Mesodermal cell (in vitro differentiated cells): Measurements from ENCODE around the gene TCF25.

Experiments used
- H3K27ac ChIP-seq: 2 replicates; pipeline ENCODE4 v1.7.0; 2013; ENCODE audit warnings: mild to moderate bottlenecking, low read depth, low read length, moderate library complexity; ENCODE audit not compliant: severe bottlenecking
- H3K36me3 ChIP-seq: 2 replicates; pipeline ENCODE4 v1.7.1; 2013; ENCODE audit warnings: mild to moderate bottlenecking, low read length, moderate library complexity; ENCODE audit not compliant: control insufficient read depth, insufficient read depth
- H3K4me1 ChIP-seq: one replicate; pipeline ENCODE4 v1.7.1; 2013; ENCODE audit warnings: mild to moderate bottlenecking, low read length; ENCODE audit not compliant: insufficient read depth, control insufficient read depth, poor library complexity, severe bottlenecking
- H3K4me3 ChIP-seq: 2 replicates; pipeline ENCODE4 v1.7.0; 2013; ENCODE audit warnings: low read length, control low read depth, mild to moderate bottlenecking; ENCODE audit not compliant: insufficient read depth, poor library complexity, severe bottlenecking; ENCODE audit errors: extremely low read depth
- H3K9me3 ChIP-seq: 2 replicates; pipeline ENCODE4 v1.7.1; 2013; ENCODE audit warnings: mild to moderate bottlenecking, low read length, moderate library complexity; ENCODE audit not compliant: control insufficient read depth
- WGBS, 2 experiments: methylation state at CpG; one replicate each; pipeline ENCODE4 v1.1.5; 2013; ENCODE audit warnings: missing lambda C conversion rate in 2 of 2; ENCODE audit not compliant: insufficient coverage in 2 of 2; 5-methylcytosine and 5-hydroxymethylcytosine counted together

The TCF25 gene

DNA sequence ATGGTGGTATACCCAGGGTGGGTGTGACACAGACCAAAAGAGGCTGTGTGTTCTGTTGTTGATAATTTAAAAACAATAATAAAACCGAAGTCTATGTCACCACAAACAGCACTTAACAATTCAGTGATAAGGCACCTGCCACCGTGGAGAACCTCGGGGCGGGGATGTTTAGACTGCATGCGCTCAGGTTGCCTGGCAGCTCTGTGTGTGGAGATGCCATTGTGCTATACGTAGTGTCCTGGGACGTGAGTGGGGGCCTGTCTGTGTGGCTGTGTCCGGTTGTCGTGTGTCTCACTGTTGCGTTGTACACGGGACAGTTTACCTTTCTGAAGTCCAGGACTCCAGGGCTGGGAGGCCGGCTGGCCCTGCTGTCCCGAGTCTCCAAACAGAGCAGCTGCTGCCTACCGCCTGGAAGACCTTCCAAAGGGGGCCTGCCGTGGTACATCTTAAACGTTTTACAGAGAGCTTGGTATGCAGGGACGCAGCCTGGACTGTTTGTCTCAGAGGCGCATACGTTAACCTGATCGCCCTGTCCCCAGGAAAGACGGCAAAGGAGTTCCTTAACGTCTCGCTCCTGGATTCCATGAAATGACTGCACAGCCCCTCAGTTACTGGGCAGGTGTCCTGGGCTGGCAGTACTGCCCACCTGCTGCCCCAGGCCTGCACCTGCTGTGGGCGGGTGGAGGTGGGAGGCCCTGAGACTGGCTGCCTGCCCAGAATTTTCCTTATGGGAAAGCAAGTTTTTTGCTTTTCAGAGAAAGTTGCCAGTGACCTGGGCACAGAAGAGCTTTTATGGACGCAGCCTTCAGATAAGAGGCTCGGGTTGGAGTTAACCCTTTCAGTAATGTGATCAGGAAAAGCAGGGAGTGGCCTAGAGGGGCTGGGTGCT lies 26.1 kb upstream of the TCF25 start:
- H3K27ac ChIP-seq: no peak overlapping the region
- no peaks in the 10 kb centered on the region for H3K36me3 ChIP-seq
- whole genome bisulfite sequencing, 2 experiments: 84 to 90% methylated on average over 20 to 25 of the region's 26 CpGs
- no peaks in the 10 kb centered on the region for H3K9me3 ChIP-seq
- H3K4me3 ChIP-seq: no peak overlapping the region
- H3K4me1 ChIP-seq: peaks cover 10% of the 10 kb centered on the region

GRCh38 chr16:89847940-89848297 lies 25.5 kb upstream of the TCF25 start:
- WGBS, 2 experiments: 82 to 87% methylated on average over 6 to 14 of the region's 14 CpGs
- Histone ChIP-seq H3K4me3 (no peak overlapping the region), H3K4me1 (peaks cover 5% of the 10 kb centered on the region), H3K27ac (no peak overlapping the region), H3K36me3 (no peaks in the 10 kb centered on the region), H3K9me3 (no peaks in the 10 kb centered on the region)

DNA sequence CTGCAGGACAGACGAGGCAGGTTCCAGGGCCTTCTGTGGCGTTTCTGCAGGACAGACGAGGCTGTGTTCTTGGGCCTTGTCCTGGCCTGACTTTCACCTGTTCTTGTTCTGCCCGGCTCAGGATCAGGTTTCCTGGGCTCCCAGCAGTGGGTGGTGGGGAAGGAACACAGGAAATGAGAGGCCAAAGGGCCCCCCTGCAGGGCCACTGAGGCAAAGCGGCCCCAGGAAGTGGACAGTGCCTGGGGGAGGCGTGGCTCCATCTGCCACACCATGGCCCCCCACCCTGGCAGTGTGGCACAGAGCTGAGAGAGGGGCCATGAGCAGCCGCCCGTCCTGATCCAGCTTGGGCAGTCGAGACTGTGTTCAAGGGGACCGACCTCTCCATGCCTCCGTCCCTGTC lies 24.4 kb upstream of the TCF25 start:
- H3K36me3 ChIP-seq: no peaks in the 10 kb centered on the region
- WGBS, 2 experiments: 91 to 92% methylated on average over 8 to 9 of the region's 11 CpGs
- H3K4me1 ChIP-seq: peaks cover 4% of the 10 kb centered on the region
- H3K27ac ChIP-seq: no peak overlapping the region
- no peak overlapping the region for H3K4me3 ChIP-seq
- H3K9me3 ChIP-seq: no peaks in the 10 kb centered on the region

DNA sequence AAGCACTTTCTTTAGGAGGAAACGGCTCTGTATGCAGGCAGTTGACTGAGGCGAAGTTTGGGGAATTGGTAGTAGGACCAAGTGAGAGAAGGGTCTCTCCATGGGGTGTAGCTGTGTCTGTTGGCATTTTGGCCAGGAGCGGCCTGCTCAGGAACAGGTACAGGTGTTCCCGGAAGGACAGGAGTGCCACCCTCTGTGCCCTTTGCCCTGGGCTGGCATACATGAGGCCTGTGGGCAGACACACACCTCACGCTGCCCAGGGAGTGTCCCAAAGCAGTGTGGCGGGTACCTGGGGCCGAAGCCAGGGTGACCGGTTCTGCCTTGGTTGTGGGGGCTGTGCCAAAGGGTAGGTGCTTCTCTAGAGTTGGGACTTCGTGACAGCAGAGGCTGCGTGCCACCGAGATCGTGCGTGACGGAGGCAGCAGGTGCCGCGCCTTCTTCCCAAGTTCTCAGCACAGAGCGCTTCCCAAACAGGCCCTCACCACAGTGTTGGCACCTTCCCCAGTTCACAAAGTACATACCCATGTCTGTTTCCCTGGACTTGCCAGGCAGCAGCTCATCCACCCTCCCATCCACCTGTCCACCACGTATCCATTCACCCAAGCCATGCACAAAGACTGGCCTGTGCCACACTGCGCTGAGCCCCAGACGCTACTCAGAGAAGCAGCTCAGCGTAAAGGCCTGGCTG lies 19.9 kb upstream of the TCF25 start:
- WGBS, 2 experiments: 92 to 97% methylated on average over 19 to 20 of the region's 21 CpGs
- H3K27ac ChIP-seq: no peak overlapping the region
- H3K4me1 ChIP-seq: no peaks in the 10 kb centered on the region
- no peaks in the 10 kb centered on the region for H3K36me3 ChIP-seq
- H3K9me3 ChIP-seq: no peaks in the 10 kb centered on the region
- no peak overlapping the region for H3K4me3 ChIP-seq

GRCh38 chr16:89855301-89855945 lies 18.0 kb upstream of the TCF25 start:
- H3K9me3 ChIP-seq: no peaks in the 10 kb centered on the region
- no peak overlapping the region for H3K4me3 ChIP-seq
- H3K36me3 ChIP-seq: no peaks in the 10 kb centered on the region
- no peak overlapping the region for H3K27ac ChIP-seq
- 95% methylated on average over 24 of the region's 26 CpGs for WGBS, 2 experiments
- no peaks in the 10 kb centered on the region for H3K4me1 ChIP-seq

DNA sequence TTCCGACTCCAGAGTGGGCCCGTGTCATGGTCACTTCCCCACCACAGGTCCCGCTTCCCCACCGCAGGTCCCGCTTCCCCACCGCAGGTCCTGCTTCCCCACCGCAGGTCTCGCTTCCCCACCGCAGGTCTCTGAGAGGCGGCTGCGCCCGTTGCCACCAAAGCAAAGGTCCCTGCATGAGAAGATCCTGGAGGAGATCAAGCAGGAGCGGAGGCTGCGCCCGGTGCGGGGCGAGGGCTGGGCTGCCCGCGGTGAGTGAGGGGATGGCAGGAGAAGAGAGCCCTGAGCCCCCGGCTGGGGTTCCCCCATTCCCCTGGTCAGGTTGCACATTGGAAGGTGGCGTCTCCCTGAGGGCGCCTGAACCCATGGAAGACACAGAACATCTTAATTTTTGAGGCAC lies 17.4 kb upstream of the TCF25 start:
- Histone ChIP-seq H3K4me3 (no peak overlapping the region), H3K9me3 (no peaks in the 10 kb centered on the region), H3K27ac (no peak overlapping the region), H3K36me3 (no peaks in the 10 kb centered on the region), H3K4me1 (no peaks in the 10 kb centered on the region)
- WGBS, 2 experiments: 97% methylated on average over 20 to 21 of the region's 22 CpGs

GRCh38 chr16:89858973-89859614 lies 14.3 kb upstream of the TCF25 start:
- H3K27ac ChIP-seq: no peak overlapping the region
- 94 to 96% methylated on average over 16 to 21 of the region's 25 CpGs for WGBS, 2 experiments
- no peak overlapping the region for H3K4me3 ChIP-seq
- no peaks in the 10 kb centered on the region for H3K9me3 ChIP-seq
- peaks cover 6% of the 10 kb centered on the region for H3K4me1 ChIP-seq
- H3K36me3 ChIP-seq: peaks cover 3% of the 10 kb centered on the region

DNA sequence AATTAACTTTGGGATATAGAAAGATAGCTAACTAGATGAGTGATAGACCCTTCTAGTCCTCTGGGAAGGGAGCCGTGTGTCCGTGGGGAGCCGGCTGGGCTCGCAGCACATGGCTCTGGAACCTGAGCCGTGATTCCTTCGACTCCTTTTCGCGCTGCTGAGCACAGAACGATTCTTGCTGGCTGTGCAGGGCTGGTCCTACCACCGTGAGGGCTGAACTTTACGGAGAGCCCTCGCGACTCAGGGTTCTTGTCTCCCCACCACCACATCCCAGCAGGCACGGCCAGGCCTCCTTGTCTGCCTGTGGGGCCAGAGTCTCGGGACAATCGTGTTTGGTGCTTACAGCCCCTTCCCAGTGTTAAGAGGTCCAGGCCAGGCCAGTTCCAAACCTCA lies 13.8 kb upstream of the TCF25 start:
- Histone ChIP-seq H3K27ac (no peak overlapping the region), H3K9me3 (no peaks in the 10 kb centered on the region), H3K36me3 (peaks cover 3% of the 10 kb centered on the region), H3K4me1 (peaks cover 10% of the 10 kb centered on the region), H3K4me3 (no peak overlapping the region)
- 86 to 93% methylated on average over 12 to 13 of the region's 16 CpGs for WGBS, 2 experiments

DNA sequence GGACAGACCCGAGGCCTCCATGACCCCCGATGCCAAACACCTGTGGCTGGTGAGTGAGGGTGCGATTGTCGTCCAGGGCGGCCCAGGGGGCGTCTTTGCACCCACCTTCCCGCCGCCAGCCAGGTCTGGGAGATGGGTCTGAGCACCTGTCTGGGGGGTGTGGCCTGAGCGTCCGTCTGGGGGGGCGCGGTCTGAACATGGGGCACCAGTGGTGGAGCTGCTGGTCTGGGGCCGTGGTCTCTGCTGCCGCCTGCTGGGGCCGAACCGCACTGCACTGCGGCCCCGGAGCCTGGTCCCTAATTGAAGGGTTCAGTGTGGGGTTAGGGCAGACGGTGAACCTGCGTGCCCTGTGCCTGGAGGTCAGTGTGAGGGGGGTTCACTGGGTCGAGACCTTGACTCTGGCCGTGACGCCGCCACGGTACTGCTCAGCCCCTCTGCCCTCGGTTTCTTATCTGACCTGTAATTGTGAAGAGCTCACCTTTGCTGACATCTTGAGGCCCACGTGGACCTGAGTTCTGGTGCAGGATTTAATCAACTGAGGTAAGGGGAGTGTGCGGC lies 12.6 kb upstream of the TCF25 start:
- Histone ChIP-seq H3K9me3 (no peaks in the 10 kb centered on the region), H3K4me1 (peaks cover 10% of the 10 kb centered on the region), H3K27ac (no peak overlapping the region), H3K4me3 (no peak overlapping the region), H3K36me3 (peaks cover 3% of the 10 kb centered on the region)
- 21 to 38% methylated on average over 20 to 22 of the region's 28 CpGs for whole genome bisulfite sequencing, 2 experiments

DNA sequence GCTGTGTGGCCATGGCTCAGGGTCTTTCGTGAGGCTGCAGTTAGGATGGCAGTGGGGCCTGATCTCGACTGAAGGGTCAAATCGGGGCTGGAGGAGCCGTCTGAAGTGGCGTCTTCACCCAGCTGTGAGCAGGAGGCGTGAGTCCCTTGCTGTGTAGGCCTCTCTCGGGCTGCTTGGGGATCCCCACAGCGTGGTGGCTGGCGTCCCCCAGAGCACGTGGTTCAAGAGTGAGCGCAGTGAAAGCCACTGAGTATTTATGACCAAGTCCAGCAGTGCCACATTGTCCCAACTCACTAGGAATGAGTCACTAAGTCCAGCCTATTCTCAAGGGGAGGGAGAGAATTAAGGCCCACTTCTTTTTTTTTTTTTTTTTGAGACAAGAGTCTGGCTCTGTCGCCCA lies 11.7 kb upstream of the TCF25 start:
- Histone ChIP-seq H3K4me1 (peaks cover 10% of the 10 kb centered on the region), H3K4me3 (no peak overlapping the region), H3K9me3 (no peaks in the 10 kb centered on the region), H3K27ac (no peak overlapping the region), H3K36me3 (peaks cover 3% of the 10 kb centered on the region)
- 90 to 95% methylated on average over 9 to 10 of the region's 12 CpGs for WGBS, 2 experiments
